PC-3 (cell line): Measurements from ENCODE around the gene GPR107.

ENCODE experiments used
- EZH2 ChIP-seq: fragments of 300-600 bp; sonication (generic); IDR thresholded peaks from one replicate; pipeline ENCODE4 v1.6.1; 2017; ENCODE audit warnings: antibody characterized with exemption, mild to moderate bottlenecking, low read length; ENCODE audit not compliant: unreplicated experiment
- EZH2phosphoT487 ChIP-seq: fragments of 300-600 bp; sonication (generic); IDR thresholded peaks from 2 replicates; pipeline ENCODE4 v1.6.1; 2018; ENCODE audit warnings: mild to moderate bottlenecking, antibody characterized with exemption, low read length, borderline replicate concordance
- TF ChIP-seq, protein P1 (sequence below): fragments of 300-600 bp; sonication (generic); conservative IDR thresholded peaks from 2 replicates; pipeline ENCODE4 v1.5.1; 2017; ENCODE audit warnings: antibody characterized with exemption, low read depth, mild to moderate bottlenecking, low read length

DNA sequence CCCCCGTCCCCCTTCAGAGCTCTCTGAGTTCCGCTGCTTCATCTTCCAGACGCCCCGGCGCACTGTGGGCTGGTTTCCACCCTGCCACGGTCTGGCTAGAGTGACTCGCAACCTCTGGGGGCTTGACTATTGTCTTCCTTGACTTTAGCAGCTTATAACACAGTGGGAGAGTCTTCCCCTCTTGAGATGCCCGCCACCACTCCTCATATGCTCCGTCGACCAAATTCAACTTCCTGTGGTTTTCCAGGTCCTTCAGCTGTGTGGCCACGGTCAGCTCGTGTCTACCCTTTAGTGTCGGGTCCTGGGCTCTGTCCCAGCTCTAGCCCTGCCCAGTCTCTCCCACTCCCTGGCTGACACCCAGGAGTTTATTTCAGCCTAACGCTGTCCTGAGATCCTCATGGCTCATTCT is 90.3 kb downstream of the GPR107 start:
- TF ChIP-seq, protein P1, sequence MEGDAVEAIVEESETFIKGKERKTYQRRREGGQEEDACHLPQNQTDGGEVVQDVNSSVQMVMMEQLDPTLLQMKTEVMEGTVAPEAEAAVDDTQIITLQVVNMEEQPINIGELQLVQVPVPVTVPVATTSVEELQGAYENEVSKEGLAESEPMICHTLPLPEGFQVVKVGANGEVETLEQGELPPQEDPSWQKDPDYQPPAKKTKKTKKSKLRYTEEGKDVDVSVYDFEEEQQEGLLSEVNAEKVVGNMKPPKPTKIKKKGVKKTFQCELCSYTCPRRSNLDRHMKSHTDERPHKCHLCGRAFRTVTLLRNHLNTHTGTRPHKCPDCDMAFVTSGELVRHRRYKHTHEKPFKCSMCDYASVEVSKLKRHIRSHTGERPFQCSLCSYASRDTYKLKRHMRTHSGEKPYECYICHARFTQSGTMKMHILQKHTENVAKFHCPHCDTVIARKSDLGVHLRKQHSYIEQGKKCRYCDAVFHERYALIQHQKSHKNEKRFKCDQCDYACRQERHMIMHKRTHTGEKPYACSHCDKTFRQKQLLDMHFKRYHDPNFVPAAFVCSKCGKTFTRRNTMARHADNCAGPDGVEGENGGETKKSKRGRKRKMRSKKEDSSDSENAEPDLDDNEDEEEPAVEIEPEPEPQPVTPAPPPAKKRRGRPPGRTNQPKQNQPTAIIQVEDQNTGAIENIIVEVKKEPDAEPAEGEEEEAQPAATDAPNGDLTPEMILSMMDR: no peak
- TF ChIP-seq EZH2 (no peak), EZH2phosphoT487 (no peak)
